B cell (primary cell): ENCODE results near the gene ZMIZ1.

Experiments used
- EZH2 ChIP-seq: IDR thresholded peaks from 2 replicates; pipeline ENCODE4 v1.6.1; 2012; ENCODE audit warnings: borderline replicate concordance, low read depth, mild to moderate bottlenecking, moderate library complexity, low read length; ENCODE audit not compliant: insufficient read depth, poor library complexity, severe bottlenecking
- TF ChIP-seq, protein P1 (sequence below): fragments of 200-600 bp; IDR thresholded peaks from one replicate; pipeline ENCODE4 v1.8.0; 2022; ENCODE audit warnings: antibody characterized with exemption, mild to moderate bottlenecking

DNA sequence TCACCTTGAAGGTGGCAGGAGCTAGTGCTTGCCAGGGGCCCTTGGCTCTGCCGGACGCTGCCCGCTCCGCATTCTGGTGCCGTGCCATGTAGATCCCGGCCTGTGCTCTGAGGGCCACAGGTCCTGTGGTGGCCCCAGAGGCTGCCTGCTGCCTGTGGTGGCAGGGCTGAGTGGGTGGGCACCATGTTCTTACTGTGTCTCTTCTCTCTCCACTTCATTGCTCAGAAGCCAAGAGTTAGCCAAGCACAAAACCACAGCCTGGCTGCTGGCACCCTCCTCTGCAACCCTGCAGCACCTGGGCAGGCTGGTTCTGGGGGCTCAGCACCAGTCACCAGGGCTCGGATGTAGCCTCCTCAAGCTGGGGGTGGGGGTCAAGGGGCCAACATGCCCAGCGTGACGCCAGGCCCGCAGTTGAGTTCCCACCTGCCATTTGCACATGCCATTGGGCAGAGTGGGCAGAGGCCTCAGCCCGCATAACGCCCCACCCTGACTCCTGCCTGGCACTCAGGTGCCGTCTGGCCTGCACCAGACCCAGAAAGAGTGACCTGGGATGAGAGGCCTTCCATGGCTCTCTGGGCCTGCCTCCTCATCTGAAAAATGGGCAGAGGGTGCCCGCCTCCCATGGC lies 16.3 kb downstream of the ZMIZ1 start:
- TF ChIP-seq, protein P1, sequence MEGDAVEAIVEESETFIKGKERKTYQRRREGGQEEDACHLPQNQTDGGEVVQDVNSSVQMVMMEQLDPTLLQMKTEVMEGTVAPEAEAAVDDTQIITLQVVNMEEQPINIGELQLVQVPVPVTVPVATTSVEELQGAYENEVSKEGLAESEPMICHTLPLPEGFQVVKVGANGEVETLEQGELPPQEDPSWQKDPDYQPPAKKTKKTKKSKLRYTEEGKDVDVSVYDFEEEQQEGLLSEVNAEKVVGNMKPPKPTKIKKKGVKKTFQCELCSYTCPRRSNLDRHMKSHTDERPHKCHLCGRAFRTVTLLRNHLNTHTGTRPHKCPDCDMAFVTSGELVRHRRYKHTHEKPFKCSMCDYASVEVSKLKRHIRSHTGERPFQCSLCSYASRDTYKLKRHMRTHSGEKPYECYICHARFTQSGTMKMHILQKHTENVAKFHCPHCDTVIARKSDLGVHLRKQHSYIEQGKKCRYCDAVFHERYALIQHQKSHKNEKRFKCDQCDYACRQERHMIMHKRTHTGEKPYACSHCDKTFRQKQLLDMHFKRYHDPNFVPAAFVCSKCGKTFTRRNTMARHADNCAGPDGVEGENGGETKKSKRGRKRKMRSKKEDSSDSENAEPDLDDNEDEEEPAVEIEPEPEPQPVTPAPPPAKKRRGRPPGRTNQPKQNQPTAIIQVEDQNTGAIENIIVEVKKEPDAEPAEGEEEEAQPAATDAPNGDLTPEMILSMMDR = no peak
- no peak for TF ChIP-seq EZH2
